SKM-1 treated with dmso at 0.1 percent for 144 hours (cell line): ENCODE data around the gene CIRBP.

Experiments used
- DNase-seq: peaks from one replicate; lab custom pipeline; 2025; ENCODE audit not compliant: unreplicated experiment; lab: John Stamatoyannopoulos, UW

The CIRBP gene

GRCh38 chr19:1230783-1231489 is 38.2 kb upstream of the CIRBP start:
- DNase-seq: no peak

DNA sequence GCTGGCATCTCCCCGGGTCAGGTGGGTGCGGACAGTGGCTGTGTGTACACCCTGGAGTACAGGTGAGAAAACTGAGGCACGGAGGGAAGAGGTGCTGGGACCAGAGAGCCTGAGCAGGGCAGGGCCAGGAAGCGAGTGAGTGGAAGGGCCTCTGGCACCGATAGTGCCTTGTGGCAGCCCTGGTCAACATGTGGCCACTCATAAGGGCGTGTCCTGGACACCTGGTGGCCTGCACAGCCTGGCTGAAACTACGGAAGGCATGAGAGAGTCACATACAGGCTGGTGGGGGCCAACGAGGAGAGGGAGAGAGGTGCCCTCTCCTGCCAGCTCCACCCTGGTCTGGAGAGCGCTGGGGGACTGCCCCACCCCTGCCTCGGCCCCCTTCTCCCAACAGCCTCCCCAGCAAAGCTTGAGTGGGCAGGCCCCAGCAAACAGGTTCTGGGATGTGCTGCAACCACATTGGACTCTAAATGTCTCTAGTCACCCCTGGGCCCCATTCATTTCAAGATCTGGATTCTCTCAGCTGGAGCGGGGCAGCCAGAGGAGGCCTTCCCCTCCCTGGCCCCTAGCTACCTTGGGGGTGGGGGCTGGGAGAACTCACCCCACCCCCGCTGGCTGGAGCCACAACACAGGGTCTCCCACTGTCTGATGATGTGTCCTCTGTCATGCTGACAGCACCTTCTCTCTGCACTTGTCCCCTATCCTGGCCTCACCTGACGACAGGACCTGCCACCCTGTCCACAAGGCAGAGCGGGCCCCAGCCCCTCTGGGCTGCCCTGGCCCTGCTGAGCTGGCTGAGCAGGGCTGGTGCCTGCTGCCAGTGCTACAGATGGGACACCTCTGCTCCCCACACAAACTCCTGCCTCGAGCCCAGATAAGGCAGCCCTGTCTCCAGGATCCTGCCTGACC is 37.1 kb upstream of the CIRBP start:
- no peak for DNase-seq

DNA sequence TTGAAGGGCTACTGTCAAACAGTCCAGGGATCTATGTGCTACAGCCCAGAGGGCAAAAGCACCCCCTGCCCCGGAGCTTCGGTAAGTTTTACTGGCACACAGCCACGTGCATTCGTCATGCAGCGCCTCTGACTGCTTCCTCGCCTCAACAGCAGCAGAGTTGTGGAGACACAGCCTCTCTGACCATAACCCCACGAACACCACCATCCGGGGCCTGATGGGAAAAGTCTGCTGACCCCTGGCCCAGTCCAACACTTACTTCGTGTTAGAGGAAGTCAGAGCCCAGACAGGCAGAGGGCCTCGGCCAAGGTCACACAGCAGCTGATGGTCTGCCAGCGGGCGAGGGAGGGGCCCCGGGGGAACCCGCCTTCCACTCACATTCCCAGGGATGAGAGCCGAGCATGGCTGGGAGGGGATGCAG is 36.5 kb upstream of the CIRBP start:
- DNase-seq: no peak

- DNase-seq: no peak
Measured at GRCh38 chr19:1233115-1233667, 35.9 kb upstream of the CIRBP start.

GRCh38 chr19:1234051-1234954 is 34.8 kb upstream of the CIRBP start:
- no peak for DNase-seq

DNA sequence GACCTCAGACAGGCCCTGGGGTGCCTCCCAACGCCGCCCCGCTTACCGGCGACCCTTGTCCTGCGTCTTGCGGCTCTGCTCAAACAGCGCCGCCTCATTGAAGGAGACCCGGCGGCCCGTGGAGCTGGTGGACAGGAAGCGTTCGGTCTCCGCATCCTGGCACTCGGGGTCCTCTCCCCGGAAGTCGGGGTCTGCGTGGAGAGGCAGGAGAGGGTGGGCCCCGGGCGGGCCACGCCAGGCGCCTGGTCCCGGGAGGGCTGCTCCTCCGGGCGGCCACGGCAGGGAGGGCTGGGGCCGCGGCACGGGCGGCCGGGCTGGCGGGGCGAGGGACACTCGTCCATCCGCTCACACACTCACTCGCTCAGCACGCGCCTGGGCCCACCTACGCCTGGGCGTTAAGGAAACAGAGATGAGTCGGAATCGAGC is 34.2 kb upstream of the CIRBP start:
- DNase-seq: no peak

- DNase-seq: no peak
Measured at GRCh38 chr19:1235625-1236538, 33.2 kb upstream of the CIRBP start.

GRCh38 chr19:1236576-1236975 is 32.6 kb upstream of the CIRBP start:
- no peak for DNase-seq

- DNase-seq: no peak
Measured at GRCh38 chr19:1237027-1237659, 32.0 kb upstream of the CIRBP start.

GRCh38 chr19:1237754-1238368 is 31.3 kb upstream of the CIRBP start, which contains the start of gene CBARP:
TSS of gene CBARP (minus strand) at chr19:1238005. CDS start at chr19:1236100, 1,905 bp downstream.
- no peak for DNase-seq

GRCh38 chr19:1238369-1239303 is 30.5 kb upstream of the CIRBP start:
- DNase-seq: no peak

- DNase-seq: no peak
Measured at GRCh38 chr19:1239420-1239795, 29.7 kb upstream of the CIRBP start.

GRCh38 chr19:1239796-1240737 is 29.1 kb upstream of the CIRBP start:
- peak; percentile 71 for DNase-seq

DNA sequence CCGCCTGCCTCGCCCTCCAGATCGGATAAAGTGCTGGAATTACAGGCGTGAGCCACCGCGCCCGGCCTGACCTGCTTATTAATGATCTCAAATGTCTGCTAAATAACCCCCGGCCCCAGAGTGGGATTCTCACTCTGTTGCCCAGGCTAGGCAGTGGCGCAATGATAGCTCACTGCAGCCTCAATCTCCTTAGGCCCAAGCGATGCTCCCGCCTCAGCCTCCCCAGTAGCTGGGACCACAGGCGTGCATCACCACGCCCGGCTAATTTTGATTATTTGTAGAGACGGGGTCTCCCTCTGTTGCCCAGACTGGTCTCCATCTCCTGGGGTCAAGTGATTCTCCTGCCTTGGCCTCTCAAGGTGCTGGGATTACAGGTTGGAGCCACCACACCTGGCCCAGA is 28.2 kb upstream of the CIRBP start:
- no peak for DNase-seq

GRCh38 chr19:1241417-1242095 is 27.6 kb upstream of the CIRBP start, which contains the start of gene ATP5F1D:
TSS of gene ATP5F1D (plus strand) at chr19:1241751. CDS start at chr19:1241851, 100 bp downstream.
- DNase-seq: peak; percentile 78
